ENCODE measurements around the gene SLFN12L. TPM values are rescaled to one million over a fixed set of nuclear protein-coding genes. Genes with fewer than 3 reads are reported as not detected.

Gene SLFN12L
- total and polyA plus RNA-seq, 8 donors: 2.1 to 30.4 (median 16.3) TPM

DNA sequence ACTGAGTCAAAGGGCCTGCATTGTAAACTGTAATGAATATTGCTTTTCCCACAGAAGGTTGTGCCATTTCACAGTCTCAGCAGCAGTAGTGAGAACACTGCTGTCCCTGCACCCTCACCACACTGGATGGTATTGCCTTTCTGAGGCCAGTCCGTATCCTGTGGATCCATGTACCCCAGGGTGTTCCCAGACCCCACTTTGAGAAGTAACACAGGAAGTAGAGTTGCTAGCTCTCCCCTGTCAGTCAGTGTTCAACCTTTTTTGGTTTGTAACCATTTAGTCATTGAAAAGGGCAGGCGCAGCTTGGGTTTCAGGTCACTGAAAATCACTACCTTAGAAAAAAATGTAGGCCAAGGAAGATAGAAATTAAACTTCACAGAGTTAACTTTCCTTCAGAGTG is 37.9 kb downstream of the SLFN12L start:
- ATAC-seq: no peak
- DNase-seq: no peak
- TF ChIP-seq, protein P1, sequence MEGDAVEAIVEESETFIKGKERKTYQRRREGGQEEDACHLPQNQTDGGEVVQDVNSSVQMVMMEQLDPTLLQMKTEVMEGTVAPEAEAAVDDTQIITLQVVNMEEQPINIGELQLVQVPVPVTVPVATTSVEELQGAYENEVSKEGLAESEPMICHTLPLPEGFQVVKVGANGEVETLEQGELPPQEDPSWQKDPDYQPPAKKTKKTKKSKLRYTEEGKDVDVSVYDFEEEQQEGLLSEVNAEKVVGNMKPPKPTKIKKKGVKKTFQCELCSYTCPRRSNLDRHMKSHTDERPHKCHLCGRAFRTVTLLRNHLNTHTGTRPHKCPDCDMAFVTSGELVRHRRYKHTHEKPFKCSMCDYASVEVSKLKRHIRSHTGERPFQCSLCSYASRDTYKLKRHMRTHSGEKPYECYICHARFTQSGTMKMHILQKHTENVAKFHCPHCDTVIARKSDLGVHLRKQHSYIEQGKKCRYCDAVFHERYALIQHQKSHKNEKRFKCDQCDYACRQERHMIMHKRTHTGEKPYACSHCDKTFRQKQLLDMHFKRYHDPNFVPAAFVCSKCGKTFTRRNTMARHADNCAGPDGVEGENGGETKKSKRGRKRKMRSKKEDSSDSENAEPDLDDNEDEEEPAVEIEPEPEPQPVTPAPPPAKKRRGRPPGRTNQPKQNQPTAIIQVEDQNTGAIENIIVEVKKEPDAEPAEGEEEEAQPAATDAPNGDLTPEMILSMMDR (IDR thresholded peaks at IDR 0.05): no peak
- intact Hi-C loops (cut with DNase I): no loop called here
- Histone ChIP-seq H3K27ac (no peak overlapping the region), H3K4me1 (peaks cover 0 to 5% of the 10 kb centered on the region in 2 donors), H3K4me3 (no peak overlapping the region), H3K9me3 (no peaks in the 10 kb centered on the region), H3K36me3 (no peaks in the 10 kb centered on the region), H3K27me3 (peaks cover 39 to 59% of the 10 kb centered on the region in 2 donors)

DNA sequence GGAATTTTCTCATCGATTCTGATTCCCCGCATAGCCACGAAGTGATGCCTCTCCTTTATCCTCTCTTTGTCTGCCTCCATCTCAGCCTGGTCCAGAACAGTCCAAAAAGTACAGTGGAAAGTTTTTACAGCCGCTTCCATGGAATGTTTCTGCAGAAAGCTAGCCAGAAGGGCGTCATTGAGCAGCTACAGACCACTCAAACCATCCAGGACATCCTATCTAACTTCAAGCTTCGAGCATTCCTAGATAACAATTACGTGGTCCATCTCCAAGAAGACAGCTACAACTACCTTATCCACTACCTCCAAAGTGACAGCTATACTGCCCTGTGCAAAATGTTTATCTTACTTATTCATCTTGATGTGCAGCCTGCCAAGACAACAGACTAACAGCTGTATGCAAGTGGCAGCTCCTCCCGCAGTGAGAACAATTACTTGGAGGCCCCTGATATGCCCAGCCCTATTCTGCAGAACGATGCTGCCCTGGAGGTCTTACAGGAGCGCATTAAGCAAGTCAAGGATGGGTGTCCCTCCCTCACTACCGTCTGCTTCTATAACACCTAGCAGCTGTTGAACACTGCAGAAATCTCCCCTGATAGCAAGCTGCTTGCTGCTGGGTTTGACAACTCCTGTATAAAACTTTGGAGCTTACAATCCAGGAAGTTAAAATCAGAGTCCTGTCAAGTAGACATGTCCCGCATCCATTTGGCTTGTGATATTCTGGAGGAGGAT is 38.9 kb downstream of the SLFN12L start:
- peaks cover 44 to 68% of the 10 kb centered on the region in 2 donors for H3K27me3 ChIP-seq
- TF ChIP-seq, protein P1 (IDR thresholded peaks at IDR 0.05): no peak

DNA sequence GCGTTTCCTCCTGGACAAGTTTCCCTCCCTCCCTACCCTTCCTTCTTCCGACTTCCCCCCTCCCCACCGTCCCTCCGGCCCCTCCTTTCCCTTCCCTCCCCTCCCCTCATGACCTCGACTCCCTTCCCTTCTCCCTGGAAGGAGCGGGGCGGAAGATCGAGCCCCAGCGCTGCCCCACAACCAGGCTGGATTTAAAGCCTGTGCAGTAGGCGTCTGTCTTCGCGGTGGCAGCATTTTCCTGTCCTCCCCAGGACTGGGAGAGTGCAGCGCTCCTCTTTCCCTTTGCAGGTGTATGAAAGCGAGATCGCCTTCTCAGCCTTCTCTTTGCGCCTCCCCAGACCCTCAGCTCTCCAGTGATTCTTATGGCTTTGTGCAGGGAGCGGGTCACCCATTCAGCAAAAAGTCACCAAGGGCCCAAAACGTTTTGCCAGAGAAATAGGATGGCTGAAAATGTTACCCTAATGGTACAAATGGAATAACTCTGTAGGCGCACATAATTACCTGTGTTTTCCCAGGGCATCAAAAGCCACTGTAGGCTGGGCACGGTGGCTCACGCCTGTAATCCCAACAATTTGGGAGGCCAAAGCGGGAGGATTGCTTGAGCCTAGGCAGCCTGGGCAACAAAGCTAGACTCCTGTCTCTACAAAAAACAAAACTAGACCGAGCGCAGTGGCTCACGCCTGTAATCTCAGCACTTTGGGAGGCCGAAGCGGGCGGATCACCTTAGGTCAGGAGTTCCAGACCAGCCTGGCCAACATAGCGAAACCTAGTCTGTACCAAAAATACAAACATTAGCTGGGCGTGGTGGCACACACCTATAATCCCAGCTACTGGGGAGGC is 40.8 kb downstream of the SLFN12L start:
- peaks cover 52 to 88% of the 10 kb centered on the region in 2 donors for H3K27me3 ChIP-seq
- no peak for DNase-seq

More for the DNA sequence above, 38.9 kb downstream of the SLFN12L start:
- DNase-seq (no peak), ATAC-seq (no peak)
- H3K9me3 ChIP-seq: no peaks in the 10 kb centered on the region
- H3K36me3 ChIP-seq: no peaks in the 10 kb centered on the region
- intact Hi-C loops (cut with DNase I): no loop called here
- no peak overlapping the region for H3K27ac ChIP-seq
- peaks cover 0 to 5% of the 10 kb centered on the region in 2 donors for H3K4me1 ChIP-seq
- no peak overlapping the region for H3K4me3 ChIP-seq

DNA sequence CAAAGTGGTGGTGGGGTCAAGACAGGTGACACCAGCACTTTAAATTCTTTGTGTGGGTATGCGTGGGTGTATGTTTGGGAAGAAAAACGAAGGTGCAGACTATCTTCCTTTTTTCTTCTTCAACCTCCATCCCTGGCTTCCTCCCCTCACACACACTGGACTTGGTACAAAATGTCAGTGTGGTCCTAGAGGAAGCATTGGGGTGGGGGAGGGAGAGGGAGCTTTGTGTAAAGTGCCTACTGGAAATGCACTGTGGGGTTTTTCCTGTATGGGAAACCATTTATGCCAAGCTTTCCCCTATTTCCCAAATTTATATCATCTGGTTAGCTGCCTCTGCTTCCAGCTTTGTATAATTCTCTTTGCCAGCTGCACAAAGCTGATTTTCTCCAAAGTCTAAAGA is 44.4 kb downstream of the SLFN12L start:
- TF ChIP-seq, protein P1 (IDR thresholded peaks at IDR 0.05): no peak
- intact Hi-C loops (cut with DNase I): no loop called here
- Histone ChIP-seq H3K27ac (no peak overlapping the region), H3K4me3 (no peak overlapping the region), H3K27me3 (peaks cover 66 to 100% of the 10 kb centered on the region in 2 donors), H3K9me3 (no peaks in the 10 kb centered on the region), H3K36me3 (no peaks in the 10 kb centered on the region), H3K4me1 (peaks cover 0 to 17% of the 10 kb centered on the region in 2 donors)
- ATAC-seq (no peak), DNase-seq (no peak)

More for the DNA sequence above, 40.8 kb downstream of the SLFN12L start:
- Histone ChIP-seq H3K27ac (no peak overlapping the region), H3K36me3 (no peaks in the 10 kb centered on the region), H3K9me3 (no peaks in the 10 kb centered on the region), H3K4me1 (peaks cover 0 to 5% of the 10 kb centered on the region in 2 donors), H3K4me3 (no peak overlapping the region)
- TF ChIP-seq, protein P1 (IDR thresholded peaks at IDR 0.05): no peak
- intact Hi-C loops (cut with DNase I): no loop called here
- no peak for ATAC-seq

DNA sequence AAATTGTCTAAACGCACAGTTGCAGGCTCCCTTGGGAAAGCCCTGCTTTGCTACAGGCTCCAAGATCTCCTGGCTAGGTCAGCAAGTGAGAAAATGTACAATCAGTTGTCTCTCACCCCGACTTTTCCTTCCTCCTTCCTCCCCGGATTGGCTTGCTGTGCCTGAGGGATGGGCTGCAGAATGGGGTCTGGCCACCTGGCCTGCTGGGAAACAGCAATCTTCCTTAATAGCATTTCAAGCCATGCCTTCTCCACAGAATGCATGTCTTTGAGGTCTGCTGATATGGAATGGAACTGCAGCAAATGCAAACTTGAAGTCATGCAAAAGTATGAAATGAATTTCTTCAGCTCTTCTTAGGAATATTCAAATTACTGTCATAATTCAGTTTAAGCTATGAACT is 46.1 kb downstream of the SLFN12L start:
- H3K27ac ChIP-seq: no peak overlapping the region
- ATAC-seq (no peak), DNase-seq (no peak)
- peaks cover 49 to 90% of the 10 kb centered on the region in 2 donors for H3K27me3 ChIP-seq
- H3K4me3 ChIP-seq: no peak overlapping the region
- peaks cover 0 to 25% of the 10 kb centered on the region in 2 donors for H3K4me1 ChIP-seq
- intact Hi-C loops (cut with DNase I): no loop called here
- TF ChIP-seq, protein P1 (IDR thresholded peaks at IDR 0.05): no peak
- no peaks in the 10 kb centered on the region for H3K36me3 ChIP-seq
- no peaks in the 10 kb centered on the region for H3K9me3 ChIP-seq
